ENCODE measurements around the gene ROBO4.

DNA sequence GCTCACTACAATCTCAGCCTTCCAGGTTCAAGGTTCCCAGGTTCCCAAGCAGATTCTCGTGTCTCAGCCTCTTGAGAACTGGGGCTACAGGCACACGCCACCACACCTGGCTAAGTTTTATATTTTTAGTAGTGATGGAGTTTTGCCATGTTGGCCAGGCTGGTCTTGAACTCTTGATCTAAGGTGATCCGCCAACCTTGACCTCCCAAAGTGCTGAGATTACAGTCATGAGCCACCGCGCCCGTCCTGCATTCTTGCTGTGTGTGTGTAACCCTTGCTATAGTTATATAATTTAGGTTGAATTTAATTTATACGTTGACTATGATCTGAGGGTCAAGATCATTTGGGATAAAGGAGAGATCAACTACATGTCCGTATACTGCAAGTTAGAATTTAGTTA lies 61.7 kb downstream of the ROBO4 start:
- no peak for TF ChIP-seq TEAD4 (IDR thresholded peaks at IDR 0.05)
- TF ChIP-seq, protein P1, sequence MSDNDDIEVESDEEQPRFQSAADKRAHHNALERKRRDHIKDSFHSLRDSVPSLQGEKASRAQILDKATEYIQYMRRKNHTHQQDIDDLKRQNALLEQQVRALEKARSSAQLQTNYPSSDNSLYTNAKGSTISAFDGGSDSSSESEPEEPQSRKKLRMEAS (IDR thresholded peaks at IDR 0.05), result no peak
- no peak for TF ChIP-seq RAD21 (IDR thresholded peaks at IDR 0.05; ENCODE audit: low read depth)
- no peak for TF ChIP-seq CREB1 (IDR thresholded peaks at IDR 0.05; ENCODE audit: low read depth)
- TF ChIP-seq, protein P2, sequence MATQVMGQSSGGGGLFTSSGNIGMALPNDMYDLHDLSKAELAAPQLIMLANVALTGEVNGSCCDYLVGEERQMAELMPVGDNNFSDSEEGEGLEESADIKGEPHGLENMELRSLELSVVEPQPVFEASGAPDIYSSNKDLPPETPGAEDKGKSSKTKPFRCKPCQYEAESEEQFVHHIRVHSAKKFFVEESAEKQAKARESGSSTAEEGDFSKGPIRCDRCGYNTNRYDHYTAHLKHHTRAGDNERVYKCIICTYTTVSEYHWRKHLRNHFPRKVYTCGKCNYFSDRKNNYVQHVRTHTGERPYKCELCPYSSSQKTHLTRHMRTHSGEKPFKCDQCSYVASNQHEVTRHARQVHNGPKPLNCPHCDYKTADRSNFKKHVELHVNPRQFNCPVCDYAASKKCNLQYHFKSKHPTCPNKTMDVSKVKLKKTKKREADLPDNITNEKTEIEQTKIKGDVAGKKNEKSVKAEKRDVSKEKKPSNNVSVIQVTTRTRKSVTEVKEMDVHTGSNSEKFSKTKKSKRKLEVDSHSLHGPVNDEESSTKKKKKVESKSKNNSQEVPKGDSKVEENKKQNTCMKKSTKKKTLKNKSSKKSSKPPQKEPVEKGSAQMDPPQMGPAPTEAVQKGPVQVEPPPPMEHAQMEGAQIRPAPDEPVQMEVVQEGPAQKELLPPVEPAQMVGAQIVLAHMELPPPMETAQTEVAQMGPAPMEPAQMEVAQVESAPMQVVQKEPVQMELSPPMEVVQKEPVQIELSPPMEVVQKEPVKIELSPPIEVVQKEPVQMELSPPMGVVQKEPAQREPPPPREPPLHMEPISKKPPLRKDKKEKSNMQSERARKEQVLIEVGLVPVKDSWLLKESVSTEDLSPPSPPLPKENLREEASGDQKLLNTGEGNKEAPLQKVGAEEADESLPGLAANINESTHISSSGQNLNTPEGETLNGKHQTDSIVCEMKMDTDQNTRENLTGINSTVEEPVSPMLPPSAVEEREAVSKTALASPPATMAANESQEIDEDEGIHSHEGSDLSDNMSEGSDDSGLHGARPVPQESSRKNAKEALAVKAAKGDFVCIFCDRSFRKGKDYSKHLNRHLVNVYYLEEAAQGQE (IDR thresholded peaks at IDR 0.05; ENCODE audit: low read depth), result no peak
- no peak for TF ChIP-seq YY1 (IDR thresholded peaks at IDR 0.05; ENCODE audit: low read depth)
- TF ChIP-seq CEBPB (IDR thresholded peaks at IDR 0.05), result no peak
- TF ChIP-seq EGR1 (IDR thresholded peaks at IDR 0.05), result no peak
- TF ChIP-seq EP300 (IDR thresholded peaks at IDR 0.05; ENCODE audit: borderline replicate concordance), result no peak

Data from Ishikawa (cell line).